GM19324 (cell line): ENCODE results near the gene SMIM44.
"Not testable (repeated sequence)": the region's sequence is repeated elsewhere in the genome, so short reads cannot be mapped to it uniquely, and the experiment has no call there.

ENCODE experiments used
- ATAC-seq: cut with Tn5 transposase; IDR thresholded peaks from one replicate; pipeline ENCODE4 v1.9.1; 2021; ENCODE audit warnings: mild to moderate bottlenecking, moderate library complexity; ENCODE audit not compliant: unreplicated experiment, low FRiP score

The SMIM44 gene

DNA sequence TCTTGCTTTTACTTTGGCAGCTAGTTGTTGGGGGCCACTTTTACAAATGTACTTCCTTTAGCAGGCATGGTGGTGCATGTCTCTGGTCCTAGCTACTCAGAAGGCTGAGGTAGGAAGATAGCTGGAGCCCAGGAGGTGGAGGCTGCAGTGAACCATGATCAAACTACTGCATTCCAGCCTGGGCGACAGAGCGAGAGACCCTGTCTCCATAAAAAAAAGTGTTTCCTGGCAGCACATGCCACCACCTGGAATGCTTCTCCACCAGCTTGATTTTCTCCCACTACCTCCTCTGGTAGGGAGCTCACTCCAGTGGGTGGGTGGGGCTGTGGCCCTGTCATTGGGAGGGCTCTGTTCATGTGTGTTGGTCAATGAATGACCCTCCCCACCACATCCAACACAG, 35.4 kb upstream of the SMIM44 start:
- no peak for ATAC-seq

DNA sequence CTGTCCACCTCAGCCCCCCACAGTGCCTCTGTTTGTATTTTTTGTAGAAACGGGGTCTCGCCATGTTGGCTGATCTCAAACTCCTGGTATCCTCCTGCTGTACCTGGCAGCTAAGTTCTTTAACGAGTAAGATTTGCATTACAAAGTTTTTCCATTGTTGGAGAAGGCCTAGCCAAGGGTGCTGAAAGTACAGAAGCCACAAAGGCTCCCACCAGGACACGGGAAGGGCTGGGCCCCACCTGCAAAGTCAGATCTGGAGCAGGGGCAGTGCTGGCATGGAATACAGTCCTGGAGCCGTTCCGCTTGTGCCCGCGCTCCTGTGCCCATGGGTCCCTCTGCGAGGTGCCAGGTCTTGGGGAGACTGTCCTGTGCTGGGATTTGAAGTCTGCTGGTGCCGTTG, 35.0 kb upstream of the SMIM44 start:
- no peak for ATAC-seq

DNA sequence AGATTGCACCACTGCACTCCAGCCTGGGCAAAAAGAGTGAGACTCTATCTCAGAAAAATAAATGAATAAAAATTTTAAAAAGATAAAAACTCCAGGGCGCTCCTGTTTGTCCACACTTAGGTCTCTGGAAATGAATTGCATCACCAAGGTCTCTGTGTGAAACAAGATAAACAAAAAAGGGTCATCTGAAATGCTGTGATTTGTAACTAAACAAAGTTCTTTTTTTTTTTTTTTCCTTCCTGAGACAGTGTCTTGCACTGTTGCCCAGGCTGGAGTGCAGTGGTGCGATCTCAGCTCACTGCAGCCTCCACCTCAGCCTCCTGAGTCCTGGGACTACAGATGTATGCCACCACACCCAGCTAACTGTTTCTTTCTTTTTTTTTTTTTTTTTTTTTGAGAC, 34.4 kb upstream of the SMIM44 start:
- no peak for ATAC-seq

DNA sequence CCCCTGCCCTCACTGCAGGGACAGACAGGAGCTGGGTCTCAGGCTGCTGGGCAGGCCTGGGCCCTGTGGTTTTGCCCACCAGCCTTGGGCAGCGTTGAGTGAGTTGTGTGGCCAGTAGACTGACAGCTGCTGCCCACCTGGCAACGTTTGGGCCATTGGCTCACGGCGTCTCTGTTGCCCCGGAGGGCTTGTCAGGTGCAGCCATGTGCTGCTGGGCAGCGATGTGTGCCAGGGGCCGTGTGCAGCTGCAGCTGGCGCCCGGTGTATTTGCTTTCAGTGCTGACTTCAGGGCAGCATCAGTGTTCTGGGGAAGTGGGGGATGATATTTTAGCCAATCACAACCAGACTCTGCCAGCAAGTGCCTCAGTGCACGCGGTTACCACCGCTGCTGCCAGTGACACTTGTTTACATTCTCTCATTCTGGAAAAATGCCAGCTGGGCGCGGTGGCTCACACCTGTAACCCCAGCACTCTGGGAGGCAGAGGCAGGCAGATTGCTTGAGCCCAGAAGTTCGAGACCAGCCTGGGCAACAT, 33.5 kb upstream of the SMIM44 start:
- ATAC-seq: no peak

DNA sequence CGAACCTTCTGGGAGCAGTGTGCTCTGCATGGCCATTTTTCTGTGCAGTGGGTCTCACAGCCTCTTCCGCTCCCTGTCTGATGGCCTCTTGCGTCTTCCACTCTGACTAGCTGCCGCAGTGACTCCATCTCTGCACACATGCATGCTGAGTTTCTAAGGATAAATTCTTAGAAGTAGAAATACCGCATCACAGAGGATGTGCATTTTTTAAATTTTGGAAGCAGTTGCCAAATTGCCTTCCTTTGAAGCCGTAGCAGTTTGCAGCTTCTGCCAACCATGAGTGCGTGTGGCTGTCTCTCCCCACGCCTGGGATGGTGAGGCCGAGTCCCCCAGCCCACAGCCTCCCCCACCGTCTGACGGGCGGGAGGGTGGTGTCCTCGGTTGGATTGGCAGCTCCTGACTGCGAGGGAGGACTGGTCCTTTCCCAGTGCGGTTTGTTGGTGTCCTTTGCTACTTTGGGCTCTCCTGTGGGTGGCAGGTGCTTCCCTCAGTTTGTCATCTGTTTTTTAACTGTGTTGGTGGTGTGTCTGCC, 32.7 kb upstream of the SMIM44 start:
- ATAC-seq: no peak

DNA sequence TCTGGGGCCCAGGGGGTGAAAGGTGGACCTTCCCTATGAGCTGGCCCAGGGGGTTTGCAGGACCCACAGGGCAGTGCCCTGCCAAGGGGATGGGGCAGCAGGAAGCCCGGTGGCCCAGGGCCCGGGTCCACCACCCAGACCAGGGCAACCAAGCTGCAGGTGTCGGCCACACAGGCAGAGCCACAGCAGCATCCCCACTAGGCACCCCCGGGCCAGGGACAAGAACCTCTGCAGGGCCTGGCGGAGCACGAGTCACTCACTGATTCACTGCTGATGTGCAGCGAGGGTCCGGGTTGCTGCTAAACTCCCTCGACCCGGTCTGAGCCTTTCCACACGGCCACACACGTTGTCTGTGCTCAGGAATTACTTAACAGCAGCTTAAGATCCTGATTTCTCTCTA, 31.7 kb upstream of the SMIM44 start:
- ATAC-seq: no peak

DNA sequence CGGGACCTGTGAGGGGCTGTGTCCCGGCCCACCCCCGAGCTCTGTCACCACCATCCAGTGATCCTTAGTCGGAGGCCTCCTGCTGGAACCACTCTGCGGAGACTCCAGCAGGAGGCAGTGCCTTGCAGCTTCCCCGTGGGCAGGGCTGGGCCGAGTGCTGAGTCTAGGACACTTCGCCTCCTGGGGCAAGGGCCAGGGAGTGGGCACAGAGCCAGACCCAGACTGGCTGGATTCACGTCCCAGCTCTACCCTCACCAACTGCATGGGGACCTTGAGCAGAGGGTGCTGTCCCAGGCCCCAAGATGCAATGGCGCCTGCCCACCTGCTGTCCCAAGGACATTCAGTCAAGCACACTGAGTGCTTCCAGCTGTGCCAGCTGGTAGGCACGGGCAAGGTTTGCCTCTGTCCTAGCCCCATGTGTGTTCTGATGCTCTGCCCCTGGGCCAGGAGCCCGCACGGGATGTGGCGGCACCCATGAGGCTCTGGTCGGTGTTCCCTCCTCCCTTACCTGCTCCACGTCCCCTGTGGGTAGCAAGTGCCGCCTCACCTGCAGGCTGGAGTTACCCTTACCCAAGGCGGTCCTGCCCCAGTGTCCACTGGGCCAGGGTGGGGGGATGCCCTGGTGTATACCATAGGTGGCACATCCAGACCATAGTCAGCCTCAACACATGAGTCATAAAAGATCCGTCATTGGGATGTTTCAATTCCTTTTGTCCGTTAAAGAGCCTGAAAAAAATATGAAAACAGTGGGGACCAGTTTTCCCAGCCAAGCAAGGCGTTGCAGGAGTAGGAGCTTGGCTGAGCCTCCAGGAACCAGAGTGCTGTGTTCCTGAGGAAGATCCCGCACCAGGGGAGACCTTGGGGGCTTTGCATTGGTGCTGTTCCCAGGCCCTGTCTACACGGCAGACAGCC, 30.2 kb upstream of the SMIM44 start:
- ATAC-seq: no peak

DNA sequence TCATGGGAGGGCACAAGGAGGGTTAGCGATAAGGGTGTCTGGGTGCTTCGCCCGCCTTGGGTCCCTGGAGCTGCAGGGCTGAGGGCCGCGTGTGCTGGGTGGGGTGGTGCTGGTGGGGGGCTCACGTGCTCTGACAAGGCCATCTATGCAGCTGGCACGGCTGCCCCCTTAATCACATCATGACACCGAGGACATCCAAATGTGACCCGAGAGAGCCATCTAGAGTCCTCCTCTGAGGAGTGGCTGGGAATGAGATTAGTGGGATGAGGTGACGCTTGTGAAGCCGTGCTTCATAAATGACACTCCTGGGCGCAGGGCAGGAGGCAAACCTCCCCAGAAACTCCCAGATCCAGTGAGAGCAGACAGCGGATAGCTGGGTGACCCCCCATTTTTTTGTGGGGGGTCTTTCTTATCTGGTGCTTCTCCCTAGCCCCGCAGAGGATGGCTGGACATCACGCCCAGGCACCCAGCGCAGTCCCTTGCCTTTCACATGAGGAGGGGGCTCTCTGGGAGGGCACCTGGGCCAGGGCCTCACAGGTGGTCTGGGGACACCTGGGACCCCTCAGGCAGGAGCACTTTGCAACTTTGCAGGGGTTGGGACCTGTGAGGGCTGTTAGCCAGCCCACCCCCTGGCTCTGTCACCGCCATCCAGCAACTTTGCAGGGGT, 29.5 kb upstream of the SMIM44 start:
- ATAC-seq: no peak

DNA sequence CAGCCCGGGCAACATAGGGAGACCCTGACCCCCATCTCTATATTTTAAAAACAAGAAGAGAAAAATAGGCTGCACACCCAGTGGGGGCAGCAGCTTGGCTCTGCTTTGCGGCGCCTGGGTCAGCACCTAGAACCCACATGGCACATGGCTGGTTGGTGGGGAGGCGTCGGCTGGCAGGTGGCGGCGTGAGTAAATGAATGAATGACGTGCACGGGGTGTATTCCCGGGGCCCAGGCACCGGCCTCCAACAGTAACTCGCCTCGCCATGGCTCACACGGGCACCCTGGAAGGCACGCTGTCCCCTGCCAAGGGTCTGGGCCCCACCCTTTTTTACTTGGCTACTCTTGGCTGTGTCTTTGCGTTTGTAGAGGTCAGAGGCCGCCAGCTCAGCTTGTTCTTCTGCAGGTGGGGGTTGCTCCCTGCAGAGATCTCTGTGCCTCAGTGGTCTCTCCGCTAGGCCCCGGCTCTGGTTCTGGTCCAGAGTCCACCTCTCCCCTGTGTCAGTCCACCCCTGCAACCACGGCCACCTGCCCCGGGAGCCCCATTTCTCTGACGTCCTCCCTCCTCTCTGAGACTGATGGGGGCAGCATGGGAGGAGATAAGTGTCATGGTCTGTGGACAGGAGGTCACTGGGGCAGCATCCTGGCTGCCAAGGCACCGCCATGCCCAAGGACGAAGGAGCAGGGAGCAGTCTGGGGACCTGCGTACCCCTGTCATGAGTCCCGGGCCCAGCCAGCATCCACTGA, 28.4 kb upstream of the SMIM44 start:
- ATAC-seq: no peak

DNA sequence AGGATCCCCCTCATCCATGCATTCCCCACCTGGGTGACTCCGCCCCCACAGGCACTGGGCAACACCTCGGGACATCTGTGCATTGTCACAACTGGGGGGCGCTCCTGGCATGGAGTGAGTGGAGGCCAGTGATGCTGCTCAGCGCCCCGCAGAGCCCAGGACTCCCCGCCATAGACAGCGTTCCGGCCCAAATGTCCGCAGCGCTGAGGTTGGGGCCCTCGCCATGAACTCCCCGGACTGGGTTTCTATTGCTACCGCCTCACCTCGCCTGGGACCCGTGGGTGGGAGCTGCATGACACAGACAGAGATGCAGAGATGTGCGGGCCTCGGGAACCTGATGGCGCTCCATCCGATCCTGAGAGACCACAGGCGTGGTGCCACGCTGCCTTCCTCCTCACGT, 27.5 kb upstream of the SMIM44 start:
- ATAC-seq: no peak

DNA sequence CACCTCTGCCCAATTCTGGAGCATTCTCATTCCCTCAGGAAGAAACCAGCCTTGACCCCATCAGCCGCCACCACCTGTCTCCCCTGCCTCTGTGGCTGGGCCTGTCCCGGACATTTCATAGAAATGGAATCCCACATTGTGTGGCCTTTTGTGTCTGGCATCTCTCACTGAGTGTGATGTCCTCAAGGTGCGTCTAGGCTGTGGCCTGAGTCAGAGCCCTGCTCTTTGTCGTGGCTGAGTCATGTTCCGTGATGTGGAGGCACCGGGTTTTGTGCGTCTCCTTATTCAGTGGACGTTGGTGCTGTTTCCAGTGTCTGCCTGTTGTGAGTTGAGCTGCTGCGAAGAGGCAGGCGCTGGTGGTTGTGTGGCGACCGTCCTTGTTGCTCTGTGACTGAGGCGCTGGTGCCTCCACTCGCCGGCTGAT, 26.3 kb upstream of the SMIM44 start:
- no peak for ATAC-seq

DNA sequence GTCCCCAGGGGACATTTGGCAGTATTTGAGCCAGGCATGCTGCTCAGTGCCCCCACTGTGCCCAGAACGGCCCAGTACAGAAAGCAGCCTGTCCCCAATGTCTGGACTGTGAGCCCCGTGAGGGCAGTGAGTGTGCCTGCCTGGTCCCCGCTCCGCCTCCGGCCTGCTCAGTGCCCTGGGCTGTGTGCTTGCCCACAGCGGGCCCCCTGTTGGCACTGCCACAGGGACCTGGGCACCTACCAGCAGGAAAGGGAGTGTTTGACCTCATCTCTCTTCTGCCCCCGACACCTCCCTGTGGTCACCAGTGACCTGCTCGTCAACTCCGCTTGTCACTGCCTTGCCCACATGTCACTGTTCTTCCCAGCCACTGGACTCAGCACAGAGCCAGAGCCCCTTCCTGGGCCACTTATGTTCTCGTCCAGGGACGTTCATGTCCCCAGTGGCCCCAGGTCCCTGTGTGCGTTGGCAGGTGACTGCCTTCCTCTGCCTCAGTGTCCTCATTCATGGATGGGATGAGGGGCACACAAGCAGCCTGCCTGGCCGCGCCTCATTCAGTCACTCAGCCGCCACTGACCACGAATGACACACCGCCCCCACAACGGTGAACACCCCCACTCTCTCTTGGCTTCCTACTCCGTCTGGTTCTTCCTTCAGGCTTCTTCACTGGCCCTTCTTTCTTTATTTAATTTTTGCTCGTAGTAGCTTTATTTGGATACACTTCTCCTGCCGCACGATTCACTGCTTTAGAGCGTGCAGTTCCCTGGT, 25.7 kb upstream of the SMIM44 start:
- ATAC-seq: no peak

DNA sequence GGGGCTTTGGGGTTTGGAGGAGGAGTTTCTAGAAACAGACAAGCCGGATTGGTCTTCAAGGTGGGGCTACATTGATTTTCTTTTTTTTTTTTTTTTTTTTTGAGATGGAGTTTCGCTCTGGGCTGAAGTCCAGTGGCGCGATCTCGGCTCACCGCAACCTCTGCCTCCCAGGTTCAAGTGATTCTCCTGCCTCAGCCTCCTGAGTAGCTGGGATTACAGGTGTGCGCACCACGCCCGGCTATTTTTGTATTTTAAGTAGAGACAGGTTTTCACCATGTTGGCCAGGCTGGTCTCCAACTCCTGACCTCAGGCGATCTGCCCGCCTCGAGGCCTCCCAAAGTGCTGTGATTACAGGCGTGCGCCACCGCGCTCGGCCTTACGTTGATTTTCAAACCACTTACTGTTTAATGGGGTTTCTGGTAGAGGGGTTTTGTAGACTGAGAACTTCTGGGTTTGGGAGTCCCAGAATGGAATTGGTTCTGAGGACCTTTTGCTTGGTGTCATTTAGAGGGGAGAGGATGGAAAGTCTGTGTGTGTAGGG, 24.9 kb upstream of the SMIM44 start:
- ATAC-seq: not testable (repeated sequence)

DNA sequence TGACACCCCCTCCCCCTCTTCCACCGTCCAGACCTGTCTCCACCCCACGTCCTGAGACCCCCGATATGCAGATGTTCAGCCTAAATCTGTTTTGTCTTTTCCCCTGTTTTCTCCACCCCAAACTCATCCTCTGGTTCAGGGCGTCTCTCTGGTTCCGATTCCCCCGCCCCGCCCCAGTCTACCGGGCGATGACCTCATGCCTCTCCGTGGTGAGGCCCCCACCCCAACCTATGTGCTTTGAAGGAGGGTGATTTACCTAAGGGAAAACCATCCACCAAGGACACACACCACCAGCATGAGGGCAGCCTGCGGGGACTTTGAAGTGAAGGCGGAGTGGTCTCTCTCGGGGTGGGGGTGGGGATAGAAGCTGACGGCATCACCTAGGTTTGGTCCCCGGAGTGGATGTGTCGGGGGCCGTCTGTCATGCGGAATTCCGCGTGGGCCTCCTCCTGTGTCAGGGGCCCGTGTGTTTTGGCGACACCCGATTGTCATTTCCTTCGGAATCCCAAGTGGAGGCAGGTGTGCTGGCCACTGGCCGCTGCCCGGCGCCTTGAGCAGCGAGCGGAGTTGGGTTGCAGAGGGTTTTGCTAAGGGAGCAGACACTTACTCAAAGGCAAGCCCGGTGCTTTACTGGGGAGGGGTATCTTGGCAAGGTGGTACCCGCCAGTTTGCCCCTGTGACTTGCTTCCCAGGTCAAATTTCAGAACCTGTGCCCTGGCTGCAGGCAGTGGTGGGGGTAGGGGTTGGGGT, 24.3 kb upstream of the SMIM44 start:
- ATAC-seq: no peak

DNA sequence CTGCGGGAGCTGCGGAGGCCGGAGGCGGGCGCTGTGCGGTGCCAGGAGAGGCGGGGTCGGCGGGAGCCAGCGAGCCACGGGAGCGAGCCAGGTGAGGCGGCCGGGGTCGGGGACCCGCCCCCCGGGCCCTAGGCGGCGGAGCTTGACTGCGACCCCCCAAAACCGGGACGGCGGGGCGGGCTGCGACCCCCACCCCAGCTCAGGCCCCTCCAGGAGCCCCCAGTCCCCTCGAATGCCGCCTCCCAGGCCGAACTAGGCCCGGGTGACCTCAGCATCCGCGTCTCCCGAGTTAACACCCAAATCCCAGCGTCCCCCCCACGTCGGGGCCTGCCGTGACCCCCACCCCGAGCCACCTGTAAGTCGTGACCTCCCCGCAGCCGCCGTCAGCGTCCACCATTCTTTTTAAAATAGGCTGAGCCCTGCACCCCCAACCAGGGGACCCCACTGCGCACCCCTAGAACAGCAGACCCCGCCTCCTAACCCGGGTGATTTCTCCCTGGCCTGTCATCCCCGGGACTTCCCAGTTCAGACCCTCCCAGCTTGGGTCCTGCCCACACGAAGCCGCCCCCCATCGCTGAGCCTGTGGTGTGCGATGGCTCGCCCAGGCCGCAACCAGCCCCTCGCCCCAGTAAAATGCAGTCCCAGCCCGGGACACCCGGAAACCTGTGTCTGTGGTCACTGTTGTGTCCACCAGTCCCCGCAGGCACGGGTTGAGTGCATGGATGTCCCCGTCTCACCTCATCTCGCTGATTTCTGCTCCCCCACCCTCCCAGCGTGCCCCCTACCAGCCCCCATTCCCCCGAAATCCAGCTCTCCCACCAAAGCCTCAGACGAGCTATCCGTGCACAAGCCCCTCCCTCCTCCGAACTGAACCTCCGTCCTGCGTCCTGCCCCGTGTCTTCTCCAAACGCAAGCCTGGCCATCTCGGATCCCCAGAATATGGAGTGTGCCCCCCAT, 23.4 kb upstream of the SMIM44 start:
- peak; percentile 44 for ATAC-seq

DNA sequence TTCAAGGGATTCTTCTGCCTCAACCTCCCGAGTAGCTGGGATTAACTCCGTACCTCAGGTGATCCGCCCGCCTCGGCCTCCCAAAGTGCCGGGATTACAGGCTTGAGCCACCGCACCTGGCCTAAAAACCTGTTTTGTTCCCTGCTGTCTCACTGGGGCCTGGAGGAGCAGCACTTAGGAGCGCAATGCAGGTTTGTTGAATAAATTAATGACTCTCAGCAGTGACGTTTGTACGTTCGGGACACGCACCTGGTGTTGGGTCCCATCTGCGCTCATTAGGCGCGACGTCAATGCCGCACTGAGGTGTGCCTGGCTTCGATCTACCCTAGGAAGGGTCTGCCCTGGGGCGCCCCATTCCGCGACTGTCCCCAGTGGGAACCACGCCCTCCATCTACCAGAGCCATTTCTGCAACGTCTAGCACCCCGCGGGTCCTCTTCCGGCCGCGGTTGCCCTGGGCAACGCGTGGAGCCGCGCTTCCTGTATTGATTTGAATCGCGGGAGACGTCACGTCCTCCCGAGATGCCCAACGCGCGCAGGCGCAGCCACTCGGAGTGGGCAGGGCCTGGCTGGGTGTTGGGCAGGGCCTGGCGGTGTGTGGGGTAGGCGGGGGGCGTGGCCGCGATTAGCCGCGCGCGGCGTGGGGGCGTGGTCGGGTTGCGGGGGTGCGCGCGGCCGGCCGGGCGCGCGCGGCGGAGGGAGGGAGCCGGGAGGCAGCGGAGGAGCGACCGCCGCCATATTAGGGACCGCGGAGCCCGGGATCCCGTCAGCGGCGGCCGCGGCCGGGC, 22.6 kb upstream of the SMIM44 start, which contains the start of gene FZR1:
FZR1 (plus strand) TSS at position 714 of the 786 bp plus-strand sequence. CDS start 16,679 bp downstream, outside the sequence.
- peak; percentile 95 for ATAC-seq

DNA sequence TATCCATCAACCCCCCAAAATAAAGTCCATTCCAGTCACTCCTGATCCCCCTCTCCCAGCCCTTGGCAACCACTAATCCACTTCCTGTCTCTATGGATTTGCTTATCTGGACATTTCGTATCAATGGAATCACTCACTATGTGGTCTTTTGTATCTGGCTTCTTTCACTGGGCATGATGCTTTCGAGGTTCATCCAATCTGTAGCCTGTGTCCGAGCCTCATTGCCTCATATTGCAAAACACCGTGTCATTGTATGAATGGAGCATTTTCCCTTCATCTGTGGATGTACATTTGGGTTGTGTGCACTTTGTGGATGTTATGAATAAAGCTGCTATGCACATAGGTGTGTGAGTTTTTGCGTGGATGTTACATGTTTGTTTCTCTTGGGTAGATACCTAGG, 21.5 kb upstream of the SMIM44 start:
- ATAC-seq: no peak
